ENCODE measurements around the gene WWOX. TPM values are rescaled to one million over a fixed set of nuclear protein-coding genes. Genes with fewer than 3 reads are reported as not detected.

The WWOX gene
- total RNA-seq, 2 experiments from 2014 or later = 19.9 to 29.4 TPM

GRCh38 chr16:78127130-78127529, 27.7 kb downstream of the WWOX start:
- ChIA-PET POLR2A (no interaction called here), CTCF (interaction anchor here (1.1 kb wide), 1 partner anchor 9 kb away, joined by 3 read pairs; no protein-coding TSS in a partner anchor)
- peaks cover 5% of the 10 kb centered on the region for H3K4me1 Mint-ChIP-seq
- no peak overlapping the region for H3K27ac Mint-ChIP-seq
- ATAC-seq (no peak), DNase-seq (no peak)
- no peaks in the 10 kb centered on the region for H3K9me3 Mint-ChIP-seq (ENCODE audit: low read depth)
- H3K4me3 Mint-ChIP-seq = no peak overlapping the region
- H3K36me3 Mint-ChIP-seq (ENCODE audit: low read depth) = peaks cover 5% of the 10 kb centered on the region
- intact Hi-C loops (cut with DNase I, micrococcal nuclease) = loop anchor here in 1 of 2 experiments (10.0 kb wide), 1 partner anchor 1478 kb away; the partner anchor contains the start of gene MAF
- H3K27me3 Mint-ChIP-seq = no peaks in the 10 kb centered on the region

- ChIA-PET CTCF (interaction anchor here (0.6 kb wide), 1 partner anchor 1626 kb away, joined by 3 read pairs; no protein-coding TSS in a partner anchor), POLR2A (no interaction called here)
- intact Hi-C loops (cut with DNase I, micrococcal nuclease) = loop anchor here in 1 of 2 experiments (10.0 kb wide), 1 partner anchor 1476 kb away; the partner anchor contains the start of gene MAF
- Mint-ChIP-seq H3K9me3 (ENCODE audit: low read depth) (no peaks in the 10 kb centered on the region), H3K4me1 (peaks cover 3% of the 10 kb centered on the region), H3K27ac (no peak overlapping the region), H3K27me3 (no peaks in the 10 kb centered on the region), H3K4me3 (no peak overlapping the region), H3K36me3 (ENCODE audit: low read depth) (peaks cover 8% of the 10 kb centered on the region)
- ATAC-seq = no peak
- no peak for DNase-seq
Observed at GRCh38 chr16:78128913-78129312, 29.5 kb downstream of the WWOX start.

GRCh38 chr16:78129349-78129748, 29.9 kb downstream of the WWOX start:
- ATAC-seq (no peak), DNase-seq (no peak)
- POLR2A ChIA-PET = no interaction called here
- Mint-ChIP-seq H3K9me3 (ENCODE audit: low read depth) (no peaks in the 10 kb centered on the region), H3K36me3 (ENCODE audit: low read depth) (peaks cover 8% of the 10 kb centered on the region), H3K27me3 (no peaks in the 10 kb centered on the region), H3K4me3 (no peak overlapping the region), H3K27ac (no peak overlapping the region), H3K4me1 (peaks cover 3% of the 10 kb centered on the region)
- CTCF ChIA-PET = interaction anchor here (0.6 kb wide), 1 partner anchor 1627 kb away, joined by 3 read pairs; no protein-coding TSS in a partner anchor
- intact Hi-C loops (cut with DNase I, micrococcal nuclease) = loop anchor here in 1 of 2 experiments (10.0 kb wide), 1 partner anchor 1475 kb away; the partner anchor contains the start of gene MAF

GRCh38 chr16:78130083-78130608, 30.7 kb downstream of the WWOX start:
- ATAC-seq (no peak), DNase-seq (no peak)
- ChIA-PET CTCF (no interaction called here), POLR2A (no interaction called here)
- no peaks in the 10 kb centered on the region for H3K9me3 Mint-ChIP-seq (ENCODE audit: low read depth)
- H3K4me1 Mint-ChIP-seq = peaks cover 10% of the 10 kb centered on the region
- no peaks in the 10 kb centered on the region for H3K27me3 Mint-ChIP-seq
- intact Hi-C loops (cut with DNase I, micrococcal nuclease) = no loop called here
- H3K4me3 Mint-ChIP-seq = no peak overlapping the region
- H3K27ac Mint-ChIP-seq = no peak overlapping the region
- H3K36me3 Mint-ChIP-seq (ENCODE audit: low read depth) = peaks cover 8% of the 10 kb centered on the region

GRCh38 chr16:78130950-78131349, 31.5 kb downstream of the WWOX start:
- H3K36me3 Mint-ChIP-seq (ENCODE audit: low read depth) = peaks cover 10% of the 10 kb centered on the region
- no peak for DNase-seq

GRCh38 chr16:78133919-78134318, 34.5 kb downstream of the WWOX start:
- ChIA-PET CTCF (interaction anchor here (1.2 kb wide), 1 partner anchor 12 kb away, joined by 4 read pairs; no protein-coding TSS in a partner anchor), POLR2A (no interaction called here)
- H3K36me3 Mint-ChIP-seq (ENCODE audit: low read depth) = peaks cover 12% of the 10 kb centered on the region
- H3K27me3 Mint-ChIP-seq = no peaks in the 10 kb centered on the region
- intact Hi-C loops (cut with DNase I, micrococcal nuclease) = no loop called here
- H3K4me1 Mint-ChIP-seq = peaks cover 7% of the 10 kb centered on the region
- DNase-seq (no peak), ATAC-seq (no peak)
- no peaks in the 10 kb centered on the region for H3K9me3 Mint-ChIP-seq (ENCODE audit: low read depth)
- no peak overlapping the region for H3K4me3 Mint-ChIP-seq
- H3K27ac Mint-ChIP-seq = no peak overlapping the region

More at GRCh38 chr16:78130950-78131349, 31.5 kb downstream of the WWOX start:
- peaks cover 10% of the 10 kb centered on the region for H3K4me1 Mint-ChIP-seq
- H3K27me3 Mint-ChIP-seq = no peaks in the 10 kb centered on the region
- H3K4me3 Mint-ChIP-seq = no peak overlapping the region
- H3K27ac Mint-ChIP-seq = no peak overlapping the region
- ChIA-PET CTCF (no interaction called here), POLR2A (no interaction called here)
- H3K9me3 Mint-ChIP-seq (ENCODE audit: low read depth) = no peaks in the 10 kb centered on the region
- no peak for ATAC-seq
- intact Hi-C loops (cut with DNase I, micrococcal nuclease) = no loop called here

- Mint-ChIP-seq H3K4me3 (no peak overlapping the region), H3K4me1 (peaks cover 7% of the 10 kb centered on the region), H3K36me3 (ENCODE audit: low read depth) (peaks cover 11% of the 10 kb centered on the region), H3K9me3 (ENCODE audit: low read depth) (no peaks in the 10 kb centered on the region), H3K27me3 (no peaks in the 10 kb centered on the region), H3K27ac (no peak overlapping the region)
- intact Hi-C loops (cut with DNase I, micrococcal nuclease) = no loop called here
- DNase-seq (no peak), ATAC-seq (no peak)
- POLR2A ChIA-PET = interaction anchor here (0.6 kb wide), 1 partner anchor 807 kb away, joined by 4 read pairs; no protein-coding TSS in a partner anchor
- CTCF ChIA-PET = no interaction called here
Observed at GRCh38 chr16:78134944-78135619, 35.6 kb downstream of the WWOX start.

GRCh38 chr16:78137179-78137578, 37.7 kb downstream of the WWOX start:
- no peaks in the 10 kb centered on the region for H3K9me3 Mint-ChIP-seq (ENCODE audit: low read depth)
- no peak overlapping the region for H3K27ac Mint-ChIP-seq
- ATAC-seq (no peak), DNase-seq (no peak)
- intact Hi-C loops (cut with DNase I, micrococcal nuclease) = no loop called here
- no peak overlapping the region for H3K4me3 Mint-ChIP-seq
- no peaks in the 10 kb centered on the region for H3K27me3 Mint-ChIP-seq
- H3K36me3 Mint-ChIP-seq (ENCODE audit: low read depth) = peaks cover 9% of the 10 kb centered on the region
- ChIA-PET POLR2A (no interaction called here), CTCF (interaction anchor here (0.7 kb wide), 1 partner anchor 13 kb away, joined by 3 read pairs; no protein-coding TSS in a partner anchor)
- peaks cover 7% of the 10 kb centered on the region for H3K4me1 Mint-ChIP-seq

- ChIA-PET POLR2A (no interaction called here), CTCF (interaction anchor here (0.6 kb wide), 1 partner anchor 761 kb away, joined by 3 read pairs; no protein-coding TSS in a partner anchor)
- Mint-ChIP-seq H3K4me1 (peaks cover 7% of the 10 kb centered on the region), H3K4me3 (no peak overlapping the region), H3K27me3 (no peaks in the 10 kb centered on the region), H3K9me3 (ENCODE audit: low read depth) (no peaks in the 10 kb centered on the region), H3K27ac (no peak overlapping the region), H3K36me3 (ENCODE audit: low read depth) (peaks cover 5% of the 10 kb centered on the region)
- intact Hi-C loops (cut with DNase I, micrococcal nuclease) = no loop called here
- ATAC-seq = no peak
- DNase-seq = no peak
Observed at GRCh38 chr16:78137782-78138616, 38.5 kb downstream of the WWOX start.

GRCh38 chr16:78140818-78141466, 41.5 kb downstream of the WWOX start:
- intact Hi-C loops (cut with DNase I, micrococcal nuclease) = no loop called here
- no peak for DNase-seq
- H3K27ac Mint-ChIP-seq = no peak overlapping the region
- no peaks in the 10 kb centered on the region for H3K4me1 Mint-ChIP-seq
- CTCF ChIA-PET = no interaction called here
- H3K36me3 Mint-ChIP-seq (ENCODE audit: low read depth) = peaks cover 3% of the 10 kb centered on the region
- H3K27me3 Mint-ChIP-seq = no peaks in the 10 kb centered on the region
- no peak for ATAC-seq
- POLR2A ChIA-PET = no interaction called here
- no peak overlapping the region for H3K4me3 Mint-ChIP-seq
- H3K9me3 Mint-ChIP-seq (ENCODE audit: low read depth) = no peaks in the 10 kb centered on the region

- intact Hi-C loops (cut with DNase I, micrococcal nuclease) = no loop called here
- no peak overlapping the region for H3K4me3 Mint-ChIP-seq
- ATAC-seq = no peak
- H3K27me3 Mint-ChIP-seq = no peaks in the 10 kb centered on the region
- CTCF ChIA-PET = no interaction called here
- POLR2A ChIA-PET = no interaction called here
- no peaks in the 10 kb centered on the region for H3K9me3 Mint-ChIP-seq (ENCODE audit: low read depth)
- peaks cover 3% of the 10 kb centered on the region for H3K36me3 Mint-ChIP-seq (ENCODE audit: low read depth)
- H3K27ac Mint-ChIP-seq = no peak overlapping the region
- DNase-seq = no peak
- no peaks in the 10 kb centered on the region for H3K4me1 Mint-ChIP-seq
Observed at GRCh38 chr16:78142788-78143187, 43.3 kb downstream of the WWOX start.
